HG03045 (cell line): Measurements from ENCODE around the gene C16orf74.

Experiments
- ATAC-seq: cut with Tn5 transposase; IDR thresholded peaks from one replicate; pipeline ENCODE4 v1.9.1; 2021; ENCODE audit warnings: mild to moderate bottlenecking, moderate library complexity; ENCODE audit not compliant: unreplicated experiment

C16orf74 gene

DNA sequence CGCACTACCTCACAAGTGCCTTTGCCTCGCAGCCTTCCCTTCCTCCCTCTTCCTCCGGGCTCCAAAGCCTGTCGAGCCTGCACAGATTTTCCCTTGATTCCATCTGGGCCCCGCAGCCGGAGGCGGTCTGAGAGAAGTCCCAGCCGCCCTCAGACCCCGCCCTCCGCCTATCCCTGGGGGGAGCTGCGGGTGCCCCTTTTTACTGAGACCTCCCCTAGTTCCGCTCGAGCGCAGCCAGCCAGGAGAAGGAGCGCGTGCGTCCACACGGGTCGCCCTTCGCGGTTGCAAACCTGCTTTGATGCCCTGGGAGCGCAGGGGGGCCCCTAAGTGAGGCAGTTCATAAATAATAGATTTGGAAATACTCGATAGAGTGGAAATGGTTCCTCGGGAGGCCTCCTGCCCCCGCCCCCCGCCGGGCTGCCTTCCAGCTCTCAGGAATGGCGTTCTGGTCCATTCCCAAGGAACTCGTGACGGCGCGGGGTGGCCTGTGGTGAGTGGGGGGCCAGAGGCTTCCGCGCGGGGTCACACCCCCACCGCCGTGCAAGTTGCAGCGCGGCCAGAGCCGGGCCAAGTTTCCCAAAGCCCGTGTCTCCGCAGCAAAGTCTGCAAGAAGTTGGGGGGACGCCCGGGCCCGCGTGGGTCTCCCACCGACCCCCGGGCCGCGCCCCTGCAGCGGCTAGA is 610 bp downstream of the C16orf74 start:
- ATAC-seq = no peak

- no peak for ATAC-seq
Measured at GRCh38 chr16:85749771-85750145, 1.1 kb downstream of the C16orf74 start.

- peak; percentile 47 for ATAC-seq
Measured at GRCh38 chr16:85746460-85747215, 4.3 kb downstream of the C16orf74 start.

- ATAC-seq = no peak
Measured at GRCh38 chr16:85738923-85739715, 11.8 kb downstream of the C16orf74 start.

GRCh38 chr16:85736921-85737320 is 14.0 kb downstream of the C16orf74 start:
- no peak for ATAC-seq

DNA sequence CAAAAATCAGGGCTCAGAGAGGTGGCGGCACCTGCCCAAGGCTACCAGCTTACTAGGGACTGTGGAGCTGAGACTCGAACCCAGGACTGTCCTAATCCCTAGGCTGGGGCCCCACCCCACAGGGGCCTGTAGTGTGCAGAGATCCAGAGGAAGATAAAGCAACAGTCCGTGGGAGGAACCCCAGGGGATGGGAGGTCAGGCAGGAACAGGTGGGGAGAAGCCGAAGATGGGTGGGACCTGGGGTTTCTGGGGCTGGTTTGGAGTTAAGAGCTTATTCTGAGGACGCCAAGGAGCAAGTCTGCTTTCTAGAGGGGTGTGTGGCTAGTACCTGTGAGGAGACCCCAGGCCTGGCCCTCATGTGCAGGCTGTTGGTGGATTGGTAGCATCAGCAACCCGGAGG is 14.9 kb downstream of the C16orf74 start:
- ATAC-seq = no peak

DNA sequence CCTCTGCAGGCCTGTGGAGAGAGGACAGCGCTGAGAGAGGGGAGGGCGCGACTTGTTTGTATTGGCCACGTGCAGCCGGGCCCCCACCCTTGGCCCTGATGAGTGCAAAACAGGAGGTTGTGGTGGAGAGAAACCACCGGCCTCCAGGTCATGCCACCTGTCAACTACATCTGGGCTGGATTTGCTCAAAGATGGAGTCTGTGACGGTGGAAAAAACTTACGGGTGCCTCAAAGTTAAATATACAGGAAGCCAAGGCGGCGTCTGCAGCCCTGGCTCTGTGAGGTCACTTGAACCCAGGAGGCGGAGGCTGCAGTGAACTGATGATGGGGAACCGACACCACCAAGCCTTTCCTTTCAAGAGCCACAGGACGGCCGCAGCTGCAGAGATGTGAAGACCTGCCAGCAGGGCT is 15.7 kb downstream of the C16orf74 start:
- peak; percentile 63 for ATAC-seq

GRCh38 chr16:85734311-85735017 is 16.4 kb downstream of the C16orf74 start:
- ATAC-seq = no peak

DNA sequence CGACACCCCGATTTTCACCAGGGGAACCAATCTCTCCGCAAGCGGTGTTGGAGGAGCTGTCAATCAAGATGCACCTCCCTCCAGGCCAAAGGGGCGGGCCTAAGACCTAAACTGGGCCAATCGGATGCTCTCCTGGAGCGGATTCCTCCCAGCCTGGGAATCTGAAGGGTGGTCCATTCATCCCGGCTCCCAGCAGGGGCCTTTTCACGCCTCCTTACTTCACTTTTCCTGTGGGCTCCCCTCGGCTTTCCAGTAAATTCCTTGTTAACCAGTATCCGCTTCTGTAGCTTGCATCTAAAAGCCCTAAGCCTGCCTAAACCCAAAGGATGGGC is 17.1 kb downstream of the C16orf74 start:
- no peak for ATAC-seq

GRCh38 chr16:85733155-85733838 is 17.6 kb downstream of the C16orf74 start:
- no peak for ATAC-seq

GRCh38 chr16:85731179-85731578 is 19.7 kb downstream of the C16orf74 start:
- ATAC-seq = no peak

DNA sequence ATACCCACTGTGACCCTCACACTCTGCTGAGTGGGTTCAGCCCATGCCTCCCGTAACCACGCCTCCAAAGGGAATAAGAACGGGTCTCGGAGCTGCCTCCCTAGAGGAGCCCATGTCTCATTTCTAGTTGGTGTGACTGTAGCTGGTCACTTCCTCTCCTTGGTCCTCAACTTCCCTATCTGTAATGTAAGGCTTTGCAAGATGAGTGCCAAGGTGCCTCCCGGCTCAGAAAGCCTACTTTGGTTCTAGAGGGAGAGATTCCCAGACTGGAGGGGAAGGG is 20.8 kb downstream of the C16orf74 start:
- ATAC-seq = no peak

- ATAC-seq = no peak
Measured at GRCh38 chr16:85729452-85730185, 21.3 kb downstream of the C16orf74 start.

DNA sequence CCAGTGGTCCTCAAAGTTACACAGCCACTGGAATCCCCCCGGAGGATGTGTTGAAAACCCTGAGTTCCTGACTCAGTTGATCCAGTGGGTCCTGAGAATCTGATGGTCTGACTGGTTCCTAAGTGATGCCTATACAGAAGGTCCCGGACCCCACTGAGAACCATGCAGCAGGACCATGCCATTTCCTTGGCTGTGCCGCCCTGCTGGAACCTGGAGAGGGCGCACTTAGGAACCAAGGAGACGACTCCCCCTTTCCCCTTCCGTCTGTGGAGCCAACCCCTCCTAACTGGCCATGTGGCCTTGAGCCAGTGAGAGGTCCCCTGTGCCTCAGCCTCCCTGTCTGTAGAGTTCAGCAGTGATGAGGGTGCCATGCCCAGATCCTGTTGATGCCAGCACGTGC is 22.0 kb downstream of the C16orf74 start:
- ATAC-seq = no peak

DNA sequence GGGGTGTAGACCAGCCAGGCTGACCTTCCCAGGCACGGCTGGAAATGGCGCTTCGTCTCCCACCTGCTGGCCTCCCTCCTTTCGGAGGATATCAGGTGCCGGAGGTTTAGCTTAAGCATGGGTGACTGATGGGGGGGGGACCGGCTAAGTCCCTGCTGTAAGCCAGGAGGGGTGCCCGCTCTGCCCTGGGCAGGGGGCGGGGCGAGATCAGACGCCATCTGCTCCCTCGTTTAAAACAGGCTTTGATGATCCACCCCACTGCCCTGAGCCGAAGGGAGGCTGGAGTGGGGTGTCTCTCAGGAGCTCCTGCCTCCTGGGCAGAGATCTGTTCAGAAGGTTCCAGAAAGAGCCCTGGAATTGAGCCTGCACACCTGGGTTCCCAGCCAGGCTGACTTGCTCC is 26.0 kb downstream of the C16orf74 start:
- ATAC-seq = no peak

GRCh38 chr16:85724126-85724879 is 26.6 kb downstream of the C16orf74 start:
- ATAC-seq = no peak

- ATAC-seq = no peak
Measured at GRCh38 chr16:85722128-85722893, 28.6 kb downstream of the C16orf74 start.

DNA sequence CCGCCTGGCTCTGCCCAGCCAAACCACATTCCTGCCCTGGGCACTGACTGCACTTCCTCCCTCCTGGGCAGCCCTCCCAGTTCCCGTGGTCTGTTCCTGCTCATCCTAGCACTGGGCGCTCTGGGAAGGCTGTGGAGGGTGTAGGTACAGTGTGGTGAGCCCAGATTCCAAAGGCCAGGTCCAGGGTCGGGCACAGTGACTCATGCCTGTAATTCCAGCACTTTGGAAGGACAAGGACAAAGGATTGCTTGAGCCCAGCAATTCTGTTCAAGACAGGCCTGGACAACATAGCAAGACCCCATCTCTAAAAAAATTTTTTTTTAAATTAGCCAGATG is 30.6 kb downstream of the C16orf74 start:
- ATAC-seq = no peak
